HCT116 (cell line): ENCODE results near the gene ERMP1. TPM values are rescaled to one million over a fixed set of nuclear protein-coding genes. Genes with fewer than 3 reads are reported as not detected.

Source experiments
- ATAC-seq: fragments of 200-7000 bp; cut with Tn5 transposase; 2 replicates; pipeline ENCODE4 v1.9.1; 2020; ENCODE audit warnings: mild to moderate bottlenecking, moderate library complexity
- BruUV-seq: library from RNA; stranded (reverse); fragments of 400-500 nt; replicated peaks from 2 replicates; lab custom pipeline; 2021; lab: Mats Ljungman, UMichigan
- CTCF ChIA-PET: fragments of 300-600 bp; sonication (Branson Sonifier 250); formaldehyde crosslinking; loops from one replicate; lab custom pipeline; 2021; ENCODE audit warnings: antibody characterized with exemption; lab: Charles Lee
- POLR2A ChIA-PET: fragments of 300-600, 350-600 bp; sonication (Branson Sonifier 250); formaldehyde crosslinking; loops from one replicate; lab custom pipeline; 2021; ENCODE audit warnings: antibody characterized with exemption; lab: Charles Lee
- RAD21 ChIA-PET, 2 experiments: fragments of 300-600 bp; sonication (Branson Sonifier 250); formaldehyde crosslinking; loops; one replicate each; lab custom pipeline; 2023; ENCODE audit warnings: low total read pairs in 2 of 2; ENCODE audit not compliant: uncharacterized antibody in 2 of 2, unreplicated experiment in 2 of 2, low non-redundant PET in 1 of 2; lab: Charles Lee
- DNase-seq: peaks from one replicate; pipeline ENCODE4 v3.0.0-alpha.2; 2010; ENCODE audit warnings: low read depth, low spot score
- H2AFZ ChIP-seq: fragments of 200-600 bp; shearing (Covaris generic), sonication (generic); 2 replicates; pipeline ENCODE4 v1.6.1; 2017; ENCODE audit warnings: low read depth, mixed run types, mixed read lengths, antibody characterized with exemption, low read length; ENCODE audit not compliant: poor library complexity, severe bottlenecking
- H3K27ac ChIP-seq: 2 replicates; pipeline ENCODE4 v1.5.1; 2012; ENCODE audit warnings: low read depth, low read length
- H3K27me3 ChIP-seq: fragments of 200-600 bp; sonication (generic); 2 replicates; pipeline ENCODE4 v1.6.1; 2016; ENCODE audit warnings: mixed run types, low read length, mixed read lengths; ENCODE audit not compliant: insufficient read depth
- H3K36me3 ChIP-seq, 2 experiments: fragments of 200-500 bp in 1 of 2; fragments of 200-600 bp in 1 of 2; sonication (Bioruptor generic) in 1 of 2; sonication (generic) in 1 of 2; 2 replicates each; pipeline versions ENCODE4 v1.5.1 to v1.6.1; 2014 to 2016; ENCODE audit warnings: low read length in 2 of 2, inconsistent platforms in 1 of 2, mixed read lengths in 1 of 2, mixed run types in 1 of 2; ENCODE audit not compliant: insufficient read depth in 2 of 2, control insufficient read depth in 1 of 2
- H3K4me1 ChIP-seq, 2 experiments: fragments of 200-600 bp in 1 of 2; sonication (generic) in 1 of 2; 2 replicates each; pipeline versions ENCODE4 v1.5.1 to v1.6.1; 2012 to 2017; ENCODE audit warnings: low read length in 2 of 2, inconsistent platforms in 1 of 2, mild to moderate bottlenecking in 1 of 2, mixed read lengths in 1 of 2, mixed run types in 1 of 2, moderate library complexity in 1 of 2; ENCODE audit not compliant: insufficient read depth in 2 of 2, control insufficient read depth in 1 of 2
- H3K4me2 ChIP-seq: fragments of 200-600 bp; sonication (generic); 2 replicates; pipeline ENCODE4 v1.6.1; 2017; ENCODE audit warnings: mixed run types, low read length, mixed read lengths
- H3K4me3 ChIP-seq, 2 experiments: fragments of 200-600 bp in 1 of 2; sonication (generic) in 1 of 2; replicated peaks in 1 of 2; 2 replicates each; pipeline ENCODE4 v1.5.1; 2011 to 2016; ENCODE audit warnings: low read length in 2 of 2, control low read depth in 1 of 2, low read depth in 1 of 2, mild to moderate bottlenecking in 1 of 2, mixed read lengths in 1 of 2, mixed run types in 1 of 2
- H3K79me2 ChIP-seq: fragments of 200-600 bp; sonication (generic); 2 replicates; pipeline ENCODE4 v1.6.1; 2017; ENCODE audit warnings: mild to moderate bottlenecking, mixed run types, low read length, moderate library complexity, mixed read lengths; ENCODE audit not compliant: insufficient read depth
- H3K9ac ChIP-seq: fragments of 200-600 bp; sonication (generic); 2 replicates; pipeline ENCODE4 v1.6.1; 2016; ENCODE audit warnings: low read length, mixed read lengths
- H3K9me2 ChIP-seq: fragments of 200-600 bp; sonication (generic), shearing (Covaris generic); 2 replicates; pipeline ENCODE4 v1.6.1; 2017; ENCODE audit warnings: mixed run types, mild to moderate bottlenecking, moderate library complexity; ENCODE audit not compliant: insufficient read depth
- H3K9me3 ChIP-seq, 2 experiments: fragments of 200-500 bp in 1 of 2; fragments of 200-600 bp in 1 of 2; sonication (Bioruptor generic) in 1 of 2; sonication (generic) in 1 of 2; 2 replicates each; pipeline ENCODE4 v1.6.1; 2014 to 2017; ENCODE audit warnings: low read length in 2 of 2, mixed read lengths in 2 of 2, inconsistent platforms in 1 of 2, low read depth in 1 of 2, mild to moderate bottlenecking in 1 of 2, mixed run types in 1 of 2, moderate library complexity in 1 of 2; ENCODE audit not compliant: control insufficient read depth in 1 of 2, insufficient read depth in 1 of 2
- H4K20me1 ChIP-seq: fragments of 200-600 bp; sonication (generic), shearing (Covaris generic); 2 replicates; pipeline ENCODE4 v1.6.1; 2017; ENCODE audit warnings: mixed run types, mild to moderate bottlenecking, moderate library complexity; ENCODE audit not compliant: insufficient read depth
- ATF3 ChIP-seq: IDR thresholded peaks from 2 replicates; pipeline ENCODE4 v1.6.1; 2012
- CTCF ChIP-seq, 3 experiments: fragments of 200-600 bp in 1 of 3; sonication (generic) in 1 of 3; IDR thresholded peaks in 2 of 3; conservative IDR thresholded peaks in 1 of 3; 2 replicates each; pipeline ENCODE4 v1.5.1; 2012 to 2017; ENCODE audit warnings: low read depth in 2 of 3, low read length in 2 of 3, antibody characterized with exemption in 1 of 3, borderline replicate concordance in 1 of 3, control low read depth in 1 of 3, mild to moderate bottlenecking in 1 of 3, mixed read lengths in 1 of 3, mixed run types in 1 of 3, moderate library complexity in 1 of 3; ENCODE audit not compliant: insufficient read depth in 1 of 3
- TCF7L2 ChIP-seq: IDR thresholded peaks from 2 replicates; pipeline ENCODE4 v1.7.0; 2011; ENCODE audit warnings: borderline replicate concordance, inconsistent platforms; ENCODE audit not compliant: insufficient read depth, insufficient read length; ENCODE audit errors: extremely low read depth
- intact Hi-C: fragments of 100-400 bp; cut with micrococcal nuclease; formaldehyde crosslinking; loops from 2 replicates; pipeline ENCODE4 v1.10.0; 2022
- total RNA-seq: library from RNA; stranded (reverse); gene quantifications from one replicate; pipeline ENCODE4 v1.2.1, GENCODE V29; 2021; ENCODE audit not compliant: unreplicated experiment

Gene ERMP1
- total RNA-seq, 1 experiment from 2014 or later = 29.9 TPM

DNA sequence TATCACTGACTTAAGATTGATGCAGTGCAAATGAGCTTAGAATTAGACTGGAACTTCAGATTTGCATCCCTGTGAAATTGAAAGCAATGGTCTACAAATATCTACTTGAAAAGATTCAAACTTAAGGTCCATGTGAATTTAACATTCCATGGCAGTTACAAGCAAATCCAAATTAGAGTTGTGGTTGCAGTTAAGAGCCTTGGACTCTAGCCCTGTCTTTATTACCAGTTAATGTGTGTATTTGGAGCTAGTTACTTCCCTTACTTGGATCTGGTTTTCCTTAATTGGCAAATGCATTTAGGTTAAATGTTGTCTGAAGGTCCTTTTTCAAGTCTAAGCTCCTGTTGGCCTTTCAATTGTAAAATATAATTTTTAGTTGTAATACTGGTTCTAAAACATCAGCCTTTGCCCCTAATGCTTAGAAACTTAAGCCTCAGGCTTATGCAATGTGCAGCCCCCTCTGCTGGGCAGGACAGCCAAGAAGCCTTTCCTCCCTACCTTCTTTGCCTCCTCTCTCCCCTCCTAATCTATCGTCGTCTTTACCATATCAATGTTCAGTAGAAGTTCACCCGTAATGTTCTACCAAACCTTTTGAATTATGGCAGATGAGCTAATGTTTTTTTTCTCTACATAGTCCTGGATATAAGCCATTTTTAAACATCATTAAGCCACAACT, 59.5 kb downstream of the ERMP1 start:
- Histone ChIP-seq H3K27ac (no peak overlapping the region), H3K4me3 (no peak overlapping the region), H3K36me3 (peaks cover 46 to 57% of the 10 kb centered on the region in 2 experiments), H3K4me1 (no peaks in the 10 kb centered on the region), H3K4me2 (no peak overlapping the region), H2AFZ (no peak overlapping the region), H3K9me3 (peaks cover under 1 to 3% of the 10 kb centered on the region in 2 experiments; a peak in 2 of 4 replicates), H3K9ac (no peak overlapping the region), H4K20me1 (peaks cover 3% of the 10 kb centered on the region; the same call in 1 of the 2 replicates), H3K79me2 (no peaks in the 10 kb centered on the region), H3K27me3 (no peaks in the 10 kb centered on the region), H3K9me2 (no peaks in the 10 kb centered on the region)
- ATAC-seq (no peak), DNase-seq (no peak)
- CTCF ChIA-PET = interaction anchor here (0.9 kb wide), 1 partner anchor 25 kb away, joined by 3 read pairs; no protein-coding TSS in a partner anchor
- POLR2A ChIA-PET = no interaction called here
- BruUV-seq = no TSS peak
- intact Hi-C loops = no loop called here
- RAD21 ChIA-PET = no interaction called here
- TF ChIP-seq ATF3 (no peak), CTCF (IDR thresholded peaks at IDR 0.05 in 2 of 3, conservative IDR thresholded peaks at IDR 0.05 in 1 of 3; ENCODE audit: borderline replicate concordance in 1 of 3, insufficient read depth in 1 of 3, low read depth in 2 of 3, low read length in 2 of 3) (peak in 2 of 3 experiments; percentile 20 to 26; a peak in 1 of 6 replicates), TCF7L2 (no peak)
